Renal cortical epithelial cell (primary cell): ENCODE measurements around the gene MNT. TPM values are rescaled to one million over a fixed set of nuclear protein-coding genes. Genes with fewer than 3 reads are reported as not detected.

Source experiments
- total RNA-seq: library from RNA; depleted of rRNA; stranded (reverse); fragments of >200 nt; gene quantifications from 2 replicates; pipeline ENCODE4 v1.2.3, GENCODE V29; 2014

Gene MNT
- total RNA-seq, 1 donor from 2014 or later = 9.8 TPM

Other genes with a start within 250 kb of the MNT start
- 15.1 and 75.5 TPM in 2 replicates for gene SMG6, start 97.3 kb downstream of the MNT start, total RNA-seq
- gene SRR, start 97.1 kb downstream of the MNT start, total RNA-seq = 19.4 and 19.7 TPM in 2 replicates
- 62.9 and 68.9 TPM in 2 replicates for gene TSR1, start 64.6 kb downstream of the MNT start, total RNA-seq
- 24.1 and 55.1 TPM in 2 replicates for gene SGSM2, start 63.6 kb downstream of the MNT start, total RNA-seq
- gene METTL16, start 110.8 kb upstream of the MNT start, total RNA-seq = 13.4 and 18.2 TPM in 2 replicates
- 103 and 169 TPM in 2 replicates for gene PAFAH1B1, start 192.6 kb upstream of the MNT start, total RNA-seq